ENCODE results near the gene TMEM235. TPM values are rescaled to one million over a fixed set of nuclear protein-coding genes. Genes with fewer than 3 reads are reported as not detected.
A peak's percentile ranks its signal among the peaks of the same experiment; 100 is the strongest.

Gene TMEM235
- total and polyA plus RNA-seq, 9 of the 15 experiments (the other 6 are each of a cell fraction or from before 2014, with no cell fraction given) = not detected

GRCh38 chr17:78186692-78187595, 44.5 kb upstream of the TMEM235 start, which contains the start of the genes AFMID and TK1 (continued):
- TF ChIP-seq, protein P1, sequence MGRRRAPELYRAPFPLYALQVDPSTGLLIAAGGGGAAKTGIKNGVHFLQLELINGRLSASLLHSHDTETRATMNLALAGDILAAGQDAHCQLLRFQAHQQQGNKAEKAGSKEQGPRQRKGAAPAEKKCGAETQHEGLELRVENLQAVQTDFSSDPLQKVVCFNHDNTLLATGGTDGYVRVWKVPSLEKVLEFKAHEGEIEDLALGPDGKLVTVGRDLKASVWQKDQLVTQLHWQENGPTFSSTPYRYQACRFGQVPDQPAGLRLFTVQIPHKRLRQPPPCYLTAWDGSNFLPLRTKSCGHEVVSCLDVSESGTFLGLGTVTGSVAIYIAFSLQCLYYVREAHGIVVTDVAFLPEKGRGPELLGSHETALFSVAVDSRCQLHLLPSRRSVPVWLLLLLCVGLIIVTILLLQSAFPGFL (CRISPR knock-in tag; IDR thresholded peaks at IDR 0.05) = no peak
- TF ChIP-seq SMARCA4 (IDR thresholded peaks at IDR 0.05) = peak; percentile 34; the same call in 1 of the 2 replicates
- TF ChIP-seq BMI1 (IDR thresholded peaks at IDR 0.05; ENCODE audit: low read length) = no peak
- TF ChIP-seq CLOCK (CRISPR knock-in tag; IDR thresholded peaks at IDR 0.05; ENCODE audit: borderline replicate concordance) = no peak
- no peak for TF ChIP-seq FUS (optimal IDR thresholded peaks at IDR 0.05; ENCODE audit: low read depth, low read length)
- no peak for TF ChIP-seq CGGBP1 (CRISPR knock-in tag; IDR thresholded peaks at IDR 0.05)
- no peak for TF ChIP-seq BRCA1 (IDR thresholded peaks at IDR 0.05)
- TF ChIP-seq BRCA1 (CRISPR knock-in tag; IDR thresholded peaks at IDR 0.05) = no peak
- TF ChIP-seq CHD2 (IDR thresholded peaks at IDR 0.05; ENCODE audit: low read depth, low read length) = no peak; the same call in 1 of the 2 replicates
- TF ChIP-seq ZNF197 (CRISPR knock-in tag; IDR thresholded peaks at IDR 0.05; ENCODE audit: low read depth) = no peak
- TF ChIP-seq MED1 (CRISPR knock-in tag; IDR thresholded peaks at IDR 0.05; ENCODE audit: borderline replicate concordance) = no peak
- TF ChIP-seq RHOXF2B (CRISPR knock-in tag; conservative IDR thresholded peaks at IDR 0.05) = no peak
- peak; percentile 95 for TF ChIP-seq TBP (optimal IDR thresholded peaks at IDR 0.05; ENCODE audit: low read depth, low read length)
- no peak for TF ChIP-seq EHMT2 (IDR thresholded peaks at IDR 0.05)
- TF ChIP-seq NFIC (IDR thresholded peaks at IDR 0.05) = peak; percentile 71
- TF ChIP-seq TCF7 (IDR thresholded peaks at IDR 0.05; ENCODE audit: borderline replicate concordance) = no peak
- peak; percentile 90 for TF ChIP-seq MXI1 (IDR thresholded peaks at IDR 0.05; ENCODE audit: low read depth, low read length)
- TF ChIP-seq, protein P2, sequence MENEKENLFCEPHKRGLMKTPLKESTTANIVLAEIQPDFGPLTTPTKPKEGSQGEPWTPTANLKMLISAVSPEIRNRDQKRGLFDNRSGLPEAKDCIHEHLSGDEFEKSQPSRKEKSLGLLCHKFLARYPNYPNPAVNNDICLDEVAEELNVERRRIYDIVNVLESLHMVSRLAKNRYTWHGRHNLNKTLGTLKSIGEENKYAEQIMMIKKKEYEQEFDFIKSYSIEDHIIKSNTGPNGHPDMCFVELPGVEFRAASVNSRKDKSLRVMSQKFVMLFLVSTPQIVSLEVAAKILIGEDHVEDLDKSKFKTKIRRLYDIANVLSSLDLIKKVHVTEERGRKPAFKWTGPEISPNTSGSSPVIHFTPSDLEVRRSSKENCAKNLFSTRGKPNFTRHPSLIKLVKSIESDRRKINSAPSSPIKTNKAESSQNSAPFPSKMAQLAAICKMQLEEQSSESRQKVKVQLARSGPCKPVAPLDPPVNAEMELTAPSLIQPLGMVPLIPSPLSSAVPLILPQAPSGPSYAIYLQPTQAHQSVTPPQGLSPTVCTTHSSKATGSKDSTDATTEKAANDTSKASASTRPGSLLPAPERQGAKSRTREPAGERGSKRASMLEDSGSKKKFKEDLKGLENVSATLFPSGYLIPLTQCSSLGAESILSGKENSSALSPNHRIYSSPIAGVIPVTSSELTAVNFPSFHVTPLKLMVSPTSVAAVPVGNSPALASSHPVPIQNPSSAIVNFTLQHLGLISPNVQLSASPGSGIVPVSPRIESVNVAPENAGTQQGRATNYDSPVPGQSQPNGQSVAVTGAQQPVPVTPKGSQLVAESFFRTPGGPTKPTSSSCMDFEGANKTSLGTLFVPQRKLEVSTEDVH (IDR thresholded peaks at IDR 0.05; ENCODE audit: low read depth, partially characterized antibody) = peak; percentile 100
- TF ChIP-seq ZNF717 (CRISPR knock-in tag; IDR thresholded peaks at IDR 0.05) = no peak
